ENCODE measurements around the gene LRRC28.
A peak's percentile ranks its signal among the peaks of the same experiment; 100 is the strongest.
"Not testable (repeated sequence)": the region's sequence is repeated elsewhere in the genome, so short reads cannot be mapped to it uniquely, and the experiment has no call there.

The LRRC28 gene

GRCh38 chr15:99345242-99345641 lies 94.0 kb downstream of the LRRC28 start:
- no peak for DNase-seq

- no peak for DNase-seq
Measured at GRCh38 chr15:99345832-99346462, 94.7 kb downstream of the LRRC28 start.

DNA sequence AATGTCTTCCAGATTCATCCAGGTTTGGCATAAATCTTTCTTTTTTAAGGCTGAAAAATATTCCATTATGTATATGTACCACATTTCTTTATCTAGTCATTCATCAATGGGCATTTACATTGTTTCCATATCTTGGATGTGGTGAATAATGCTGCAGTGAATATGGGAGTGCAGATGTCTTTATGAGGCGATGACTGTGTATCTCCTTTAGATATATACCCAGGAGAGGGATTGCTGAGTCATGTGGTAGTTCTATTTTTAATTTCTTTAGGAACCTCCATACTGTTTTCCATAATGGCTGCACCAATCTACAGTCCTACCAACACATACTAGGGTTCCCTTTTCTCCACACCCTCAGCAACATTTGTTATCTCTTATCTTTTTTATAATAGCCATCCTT lies 96.3 kb downstream of the LRRC28 start:
- DNase-seq = no peak

DNA sequence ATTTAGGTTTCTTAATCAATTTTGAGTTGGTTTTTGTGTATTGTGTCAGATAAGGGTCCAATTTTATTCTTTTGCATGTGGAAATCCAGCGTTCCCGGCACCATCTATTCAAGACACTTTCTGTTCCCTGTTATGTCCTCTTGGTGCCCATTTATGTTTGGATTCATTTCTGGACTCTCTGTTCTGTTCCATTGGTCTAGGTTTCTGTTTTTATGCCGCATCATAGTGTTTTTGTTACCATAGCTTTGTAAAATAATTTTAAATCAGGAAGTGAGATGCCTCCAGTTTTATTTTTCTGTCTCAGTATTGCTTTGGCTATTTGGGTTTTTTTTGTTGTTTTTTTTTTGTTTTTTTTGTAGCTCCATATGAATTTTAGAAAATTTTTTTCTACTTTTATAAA lies 97.1 kb downstream of the LRRC28 start:
- no peak for DNase-seq

DNA sequence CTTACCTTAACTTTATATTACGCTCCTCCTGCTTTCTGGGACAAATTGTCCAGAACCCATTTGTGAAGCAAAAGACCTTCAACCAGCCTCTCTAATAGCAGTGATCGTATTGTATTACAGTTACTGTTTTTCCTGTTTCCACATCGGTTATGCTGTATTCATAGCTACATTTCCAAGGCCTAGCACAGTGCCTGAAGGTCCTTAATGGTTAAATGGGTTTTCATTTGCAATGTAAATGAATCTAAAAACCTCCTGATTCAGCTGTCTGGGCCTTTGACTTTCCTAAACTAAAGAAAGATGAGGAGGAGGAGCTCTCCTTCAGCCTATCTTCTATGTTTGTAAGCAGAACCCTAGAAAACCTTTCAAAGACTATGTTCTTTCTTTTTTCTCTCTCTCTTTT lies 99.1 kb downstream of the LRRC28 start:
- DNase-seq = no peak

DNA sequence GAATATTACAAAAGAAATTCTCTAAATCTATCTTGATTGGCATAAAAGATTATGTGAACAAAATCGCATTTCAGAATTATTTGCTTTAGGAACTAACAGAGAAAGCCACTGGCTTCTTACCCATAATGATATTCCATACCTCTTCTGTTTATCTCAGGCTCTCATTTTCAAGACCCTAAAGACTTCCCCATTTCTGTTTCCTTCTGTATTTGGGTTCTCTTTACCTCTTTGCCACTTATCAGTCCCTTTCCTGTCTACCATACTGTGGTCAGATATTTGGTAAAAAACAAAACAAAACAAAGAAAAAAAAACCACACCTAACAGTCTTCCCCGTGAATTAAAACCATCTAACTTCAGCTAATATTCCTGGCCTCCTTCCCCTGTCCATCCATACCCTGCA lies 108.5 kb downstream of the LRRC28 start:
- DNase-seq = no peak

GRCh38 chr15:99361545-99362185 lies 110.4 kb downstream of the LRRC28 start:
- DNase-seq = no peak

- no peak for DNase-seq
Measured at GRCh38 chr15:99365242-99365641, 114.0 kb downstream of the LRRC28 start.

DNA sequence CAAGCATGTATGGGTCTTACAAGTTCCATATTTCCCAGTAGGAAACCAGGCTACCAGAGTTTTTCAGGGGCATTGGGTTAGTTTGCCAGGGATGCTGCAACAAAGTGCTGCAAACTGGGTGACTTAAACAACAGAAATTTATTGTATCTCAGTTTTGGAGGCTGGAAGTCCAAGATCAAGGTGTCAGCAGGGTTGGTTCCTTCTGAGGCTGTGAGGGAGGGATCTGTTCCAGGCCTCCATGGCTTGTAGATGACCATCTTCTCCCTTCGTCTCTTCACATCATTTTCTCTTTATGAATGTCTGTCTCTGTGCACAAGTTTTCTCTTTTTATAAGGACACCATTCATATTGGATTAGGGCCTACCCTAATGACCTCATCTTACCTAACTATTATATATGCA lies 114.7 kb downstream of the LRRC28 start:
- no peak for DNase-seq

DNA sequence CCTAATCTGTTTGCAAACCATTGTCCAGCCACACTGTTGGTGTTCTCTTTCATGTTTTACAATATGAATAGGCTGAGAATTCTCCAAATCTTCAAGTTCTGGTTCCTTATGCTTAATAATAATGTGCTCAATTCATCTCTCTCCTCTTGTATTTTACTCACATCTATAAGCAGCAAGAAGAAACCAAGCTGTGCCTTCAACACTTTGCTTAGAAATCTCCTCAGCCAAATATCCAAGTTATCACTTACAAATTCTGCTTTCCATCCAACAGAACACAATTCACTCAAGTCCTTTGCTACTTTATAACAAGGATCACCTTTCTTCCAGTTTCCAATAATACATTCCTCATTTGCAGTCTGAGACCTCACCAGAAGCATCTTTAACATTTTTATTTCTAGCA lies 117.5 kb downstream of the LRRC28 start:
- no peak for DNase-seq

DNA sequence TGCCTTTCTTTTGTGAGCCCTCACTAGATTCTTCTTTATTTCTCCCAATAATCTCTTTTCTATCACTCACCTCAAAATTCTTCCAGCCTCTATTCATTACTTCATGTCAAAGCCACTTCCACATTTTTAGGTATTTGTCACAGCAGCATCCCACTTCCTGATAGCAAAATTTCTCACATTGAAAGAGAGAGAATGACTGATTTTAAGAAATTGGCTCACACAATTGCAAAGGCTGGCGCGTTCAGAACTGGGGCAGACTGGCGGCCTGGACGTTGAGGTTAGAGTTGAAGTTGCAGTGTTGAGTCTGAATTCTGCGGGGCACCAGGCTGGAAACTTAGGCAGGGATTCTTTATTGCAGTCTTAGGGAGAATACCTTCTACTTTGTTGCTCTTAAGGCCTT lies 117.9 kb downstream of the LRRC28 start:
- DNase-seq = peak; percentile 6

GRCh38 chr15:99371180-99372103 lies 120.2 kb downstream of the LRRC28 start:
- DNase-seq = no peak

GRCh38 chr15:99385005-99385669 lies 133.9 kb downstream of the LRRC28 start:
- no peak for DNase-seq

- no peak for DNase-seq
Measured at GRCh38 chr15:99385865-99386264, 134.6 kb downstream of the LRRC28 start.

DNA sequence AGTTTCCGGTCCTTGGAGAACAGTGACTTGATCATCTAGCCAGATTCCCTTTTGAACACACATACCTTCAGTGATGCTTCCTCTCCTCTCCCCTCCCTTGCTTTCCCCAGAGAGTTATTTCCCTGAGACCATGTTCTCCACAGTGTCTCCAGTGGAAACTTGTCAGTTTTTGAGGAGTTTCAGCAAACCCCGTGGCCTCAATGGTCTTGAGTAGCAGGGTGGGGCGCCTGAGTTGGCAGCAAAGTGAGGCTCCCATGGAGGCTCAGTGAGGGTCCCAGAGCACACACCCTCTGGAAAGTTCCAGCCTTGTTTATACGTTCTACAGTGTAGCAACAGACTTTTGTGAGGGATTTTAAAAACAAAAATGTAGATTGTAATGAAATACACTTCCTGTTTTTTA lies 135.1 kb downstream of the LRRC28 start:
- no peak for DNase-seq

- DNase-seq = no peak
Measured at GRCh38 chr15:99387421-99388168, 136.3 kb downstream of the LRRC28 start.

- DNase-seq = no peak
Measured at GRCh38 chr15:99390667-99391066, 139.4 kb downstream of the LRRC28 start.

- DNase-seq = no peak
Measured at GRCh38 chr15:99393641-99394040, 142.4 kb downstream of the LRRC28 start.

DNA sequence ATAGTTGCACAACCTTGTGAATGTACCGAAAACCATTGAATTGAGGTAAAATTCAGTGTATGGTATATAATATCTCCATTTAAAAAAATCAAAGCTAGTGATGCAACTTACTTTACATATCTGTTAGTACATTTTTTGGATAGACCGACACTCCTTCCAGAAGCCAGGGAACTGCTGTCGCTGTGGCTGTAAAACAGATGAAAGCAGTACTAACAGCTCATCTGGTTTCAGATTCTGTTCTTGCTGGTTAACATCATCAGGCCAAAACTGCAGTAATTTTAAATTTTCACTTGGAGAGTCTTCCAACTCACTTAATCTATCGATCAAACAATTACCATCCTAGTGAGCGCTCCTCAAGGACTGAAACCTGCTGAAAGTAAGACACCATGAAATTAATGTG lies 145.1 kb downstream of the LRRC28 start:
- DNase-seq = no peak

DNA sequence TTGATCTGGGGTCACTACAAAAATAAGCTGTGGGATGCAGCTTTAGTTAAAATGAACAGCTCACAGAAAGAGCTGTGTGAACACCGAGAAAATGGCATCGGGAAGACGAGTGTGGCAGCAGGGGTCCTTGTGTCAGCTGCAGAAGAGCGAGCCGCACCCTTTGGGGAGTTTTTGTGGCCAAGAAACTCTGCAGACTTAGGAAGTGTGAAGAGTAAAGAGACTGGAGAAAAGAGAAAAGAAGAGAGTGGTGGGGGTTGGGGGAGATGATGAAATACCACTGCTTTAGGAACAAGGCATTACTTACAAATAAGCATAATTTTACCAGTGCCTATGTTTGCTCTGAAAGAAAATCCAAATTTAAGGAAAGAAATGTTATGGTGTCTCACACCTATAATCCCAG lies 147.8 kb downstream of the LRRC28 start:
- DNase-seq = no peak

GRCh38 chr15:99399618-99400017 lies 148.3 kb downstream of the LRRC28 start:
- DNase-seq = no peak

- DNase-seq = not testable (repeated sequence)
Measured at GRCh38 chr15:99401216-99401615, 149.9 kb downstream of the LRRC28 start.
